PC-9 (cell line): ENCODE measurements around the gene SKI. TPM values are rescaled to one million over a fixed set of nuclear protein-coding genes. Genes with fewer than 3 reads are reported as not detected.

Experiments
- BruUV-seq: library from RNA; stranded (reverse); fragments of 400-500 nt; replicated peaks from 2 replicates; lab custom pipeline; 2021; lab: Mats Ljungman, UMichigan
- CTCF ChIA-PET: fragments of 300-600 bp; sonication (Branson Sonifier 250); formaldehyde crosslinking; loops from one replicate; lab custom pipeline; 2022; ENCODE audit warnings: antibody characterized with exemption; lab: Charles Lee
- POLR2A ChIA-PET: fragments of 300-600 bp; sonication (Branson Sonifier 250); formaldehyde crosslinking; loops from one replicate; lab custom pipeline; 2022; ENCODE audit warnings: antibody characterized with exemption; ENCODE audit not compliant: unreplicated experiment; lab: Charles Lee
- DNase-seq, 2 experiments: peaks; one replicate each; pipeline versions ENCODE4 v3.0.0 to v3.0.0-alpha.2; 2015 to 2022; ENCODE audit warnings: mixed read lengths in 1 of 2
- H2AFZ ChIP-seq: fragments of 200-600 bp; sonication (generic); 2 replicates; pipeline ENCODE4 v1.8.1; 2017; ENCODE audit warnings: antibody characterized with exemption
- H3F3A ChIP-seq: fragments of 200-600 bp; sonication (generic); 2 replicates; pipeline ENCODE4 v1.8.1; 2017; ENCODE audit warnings: antibody characterized with exemption, mild to moderate bottlenecking, low read depth; ENCODE audit not compliant: insufficient read depth
- H3K27ac ChIP-seq: fragments of 200-600 bp; sonication (generic); 2 replicates; pipeline ENCODE4 v1.6.1; 2016; ENCODE audit warnings: mixed run types
- H3K27me3 ChIP-seq: fragments of 200-600 bp; sonication (generic); 2 replicates; pipeline ENCODE4 v1.6.1; 2016; ENCODE audit warnings: low read depth, mixed run types; ENCODE audit not compliant: insufficient read depth
- H3K36me3 ChIP-seq: fragments of 200-600 bp; sonication (generic); 2 replicates; pipeline ENCODE4 v1.6.1; 2016; ENCODE audit warnings: low read depth, mixed run types
- H3K4me1 ChIP-seq: fragments of 200-600 bp; sonication (generic); replicated peaks from 2 replicates; pipeline ENCODE4 v1.6.1; 2016; ENCODE audit warnings: mixed run types; ENCODE audit not compliant: insufficient read depth
- H3K4me2 ChIP-seq: fragments of 200-600 bp; sonication (generic); 2 replicates; pipeline ENCODE4 v1.6.1; 2017; ENCODE audit warnings: mixed run types
- H3K4me3 ChIP-seq: fragments of 200-600 bp; sonication (generic); 2 replicates; pipeline ENCODE4 v1.6.1; 2016; ENCODE audit warnings: mixed run types
- H3K79me2 ChIP-seq: fragments of 200-600 bp; sonication (generic); 2 replicates; pipeline ENCODE4 v1.6.1; 2017; ENCODE audit warnings: low read depth, mixed run types
- H3K9me2 ChIP-seq: fragments of 200-600 bp; sonication (generic); 2 replicates; pipeline ENCODE4 v1.8.1; 2017; ENCODE audit warnings: mild to moderate bottlenecking; ENCODE audit not compliant: insufficient read depth
- H3K9me3 ChIP-seq: fragments of 200-600 bp; sonication (generic); 2 replicates; pipeline ENCODE4 v1.8.1; 2016; ENCODE audit warnings: low read depth; ENCODE audit not compliant: insufficient read depth
- H4K20me1 ChIP-seq: fragments of 200-600 bp; sonication (generic); 2 replicates; pipeline ENCODE4 v1.8.1; 2017; ENCODE audit not compliant: insufficient read depth
- CTCF ChIP-seq: fragments of 200-600 bp; sonication (generic); conservative IDR thresholded peaks from 2 replicates; pipeline ENCODE4 v1.6.1; 2017; ENCODE audit warnings: mixed run types, antibody characterized with exemption, mild to moderate bottlenecking, moderate library complexity
- EZH2 ChIP-seq: fragments of 200-600 bp; sonication (generic); IDR thresholded peaks from 2 replicates; pipeline ENCODE4 v1.8.0; 2017; ENCODE audit warnings: antibody characterized with exemption, low read depth
- intact Hi-C: fragments of 100-400 bp; cut with micrococcal nuclease; formaldehyde crosslinking; loops from one replicate; pipeline ENCODE4 v1.10.0; 2022; ENCODE audit not compliant: unreplicated experiment
- total RNA-seq: library from RNA; stranded (reverse); gene quantifications from 2 replicates; pipeline ENCODE4 v1.2.3, GENCODE V29; 2021

SKI gene
- total RNA-seq, 1 experiment from 2014 or later, result 36.2 TPM

GRCh38 chr1:2302292-2302925 lies 74.3 kb downstream of the SKI start:
- no peak overlapping the region for H2AFZ ChIP-seq
- H4K20me1 ChIP-seq, result peaks cover 41% of the 10 kb centered on the region
- 0 out of 2 replicates have a peak, but pooled peaks cover 2% of the 10 kb centered on the region for H3F3A ChIP-seq
- no peak overlapping the region for H3K27ac ChIP-seq
- no peaks in the 10 kb centered on the region for H3K27me3 ChIP-seq
- peaks cover 31% of the 10 kb centered on the region for H3K79me2 ChIP-seq
- TF ChIP-seq CTCF, result no peak
- no peak for TF ChIP-seq EZH2
- no peak overlapping the region for H3K4me3 ChIP-seq
- no TSS peak for BruUV-seq
- CTCF ChIA-PET, result interaction anchor here (0.6 kb wide), 1 partner anchor 66 kb away, joined by 7 read pairs; no protein-coding TSS in a partner anchor
- no peaks in the 10 kb centered on the region for H3K4me1 ChIP-seq
- POLR2A ChIA-PET, result no interaction called here
- H3K9me2 ChIP-seq, result no peaks in the 10 kb centered on the region
- intact Hi-C loops, result no loop called here
- H3K4me2 ChIP-seq, result no peak overlapping the region
- H3K36me3 ChIP-seq, result peaks cover 7% of the 10 kb centered on the region; the same call in 1 of the 2 replicates
- no peaks in the 10 kb centered on the region for H3K9me3 ChIP-seq
- no peak for DNase-seq

- Histone ChIP-seq H3K27me3 (no peaks in the 10 kb centered on the region), H3K79me2 (peaks cover 23% of the 10 kb centered on the region), H3K4me1 (no peaks in the 10 kb centered on the region), H3K27ac (no peak overlapping the region), H3K4me3 (no peak overlapping the region), H3K36me3 (peaks cover 7% of the 10 kb centered on the region; the same call in 1 of the 2 replicates), H4K20me1 (peaks cover 33% of the 10 kb centered on the region), H3K9me2 (no peaks in the 10 kb centered on the region), H2AFZ (no peak overlapping the region), H3K9me3 (no peaks in the 10 kb centered on the region), H3F3A (peaks cover 10% of the 10 kb centered on the region), H3K4me2 (no peak overlapping the region)
- intact Hi-C loops, result no loop called here
- POLR2A ChIA-PET, result no interaction called here
- DNase-seq, result no peak
- CTCF ChIA-PET, result no interaction called here
- no peak for TF ChIP-seq CTCF
- no peak for TF ChIP-seq EZH2
- BruUV-seq, result no TSS peak
Measured at GRCh38 chr1:2303016-2303775, 75.1 kb downstream of the SKI start.

- peaks cover 27% of the 10 kb centered on the region for H4K20me1 ChIP-seq
Measured at GRCh38 chr1:2303781-2304180, 75.7 kb downstream of the SKI start.

More at GRCh38 chr1:2303781-2304180, 75.7 kb downstream of the SKI start:
- intact Hi-C loops, result no loop called here
- Histone ChIP-seq H3K9me3 (no peaks in the 10 kb centered on the region), H3K4me2 (no peak overlapping the region), H3K79me2 (peaks cover 17% of the 10 kb centered on the region), H3K4me3 (no peak overlapping the region), H3K4me1 (no peaks in the 10 kb centered on the region), H3K9me2 (no peaks in the 10 kb centered on the region), H3K27ac (no peak overlapping the region), H3K36me3 (peaks cover 7% of the 10 kb centered on the region; the same call in 1 of the 2 replicates), H3F3A (peaks cover 14% of the 10 kb centered on the region), H2AFZ (no peak overlapping the region), H3K27me3 (no peaks in the 10 kb centered on the region)
- no TSS peak for BruUV-seq
- TF ChIP-seq EZH2 (no peak), CTCF (no peak)
- DNase-seq, result no peak
- CTCF ChIA-PET, result interaction anchor here (0.6 kb wide), 1 partner anchor 78 kb away, joined by 5 read pairs; no protein-coding TSS in a partner anchor
- POLR2A ChIA-PET, result no interaction called here
